Measurements from ENCODE around the gene ABCA4. TPM values are rescaled to one million over a fixed set of nuclear protein-coding genes. Genes with fewer than 3 reads are reported as not detected.

Gene ABCA4
- total and polyA plus RNA-seq, 7 experiments from 2014 or later: not detected

DNA sequence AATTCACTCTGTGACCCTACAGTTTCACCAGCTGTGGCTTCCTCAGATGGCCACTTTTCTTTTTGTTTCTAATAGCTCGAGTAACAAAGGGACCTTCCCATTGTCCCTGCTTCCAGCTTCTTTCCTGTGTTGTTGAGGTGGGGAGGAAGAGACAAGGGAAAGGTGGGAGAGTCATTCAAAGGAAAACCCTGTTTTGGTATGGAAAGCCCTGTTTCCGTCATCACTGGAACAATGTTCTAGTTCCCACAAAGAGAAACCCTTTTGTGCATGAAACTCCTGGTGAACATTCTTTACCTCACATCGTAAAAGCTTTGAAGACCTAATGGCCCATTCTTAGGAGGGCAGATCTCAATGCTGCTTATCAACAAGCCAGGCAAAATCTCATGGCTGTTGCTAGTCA lies 62.2 kb downstream of the ABCA4 start:
- ATAC-seq (no peak), DNase-seq (no peak)
- no peaks in the 10 kb centered on the region for H3K9me3 Mint-ChIP-seq
- no peaks in the 10 kb centered on the region for H3K4me1 ChIP-seq (ENCODE audit: control insufficient read depth in 2 of 2, insufficient read depth in 2 of 2, low read length in 2 of 2)
- no peak overlapping the region for H3K27ac Mint-ChIP-seq
- peaks cover 0 to 2% (median 0%) of the 10 kb centered on the region in 7 donors for H3K4me1 Mint-ChIP-seq
- H3K27ac ChIP-seq (ENCODE audit: low read depth, low read length): no peak overlapping the region
- intact Hi-C loops (cut with micrococcal nuclease): no loop called here
- ChIA-PET POLR2A (no interaction called here), CTCF (interaction anchor here (0.6 kb wide), 1 partner anchor 267 kb away, joined by 4 read pairs; no protein-coding TSS in a partner anchor)
- H3K36me3 Mint-ChIP-seq: no peaks in the 10 kb centered on the region
- H3K4me3 Mint-ChIP-seq: no peak overlapping the region
- H3K27me3 Mint-ChIP-seq: peaks cover 10 to 33% (median 25%) of the 10 kb centered on the region in 5 donors
- no peaks in the 10 kb centered on the region for H3K9me3 ChIP-seq (ENCODE audit: control insufficient read depth in 2 of 3, low read length in 3 of 3)
- H3K4me3 ChIP-seq (ENCODE audit: low read length): no peak overlapping the region
- no peaks in the 10 kb centered on the region for H3K36me3 ChIP-seq (ENCODE audit: control insufficient read depth in 2 of 3, insufficient read depth in 3 of 3, low read length in 3 of 3)
- no peaks in the 10 kb centered on the region for H3K27me3 ChIP-seq (ENCODE audit: control insufficient read depth in 2 of 2, insufficient read depth in 2 of 2, low read length in 2 of 2)

DNA sequence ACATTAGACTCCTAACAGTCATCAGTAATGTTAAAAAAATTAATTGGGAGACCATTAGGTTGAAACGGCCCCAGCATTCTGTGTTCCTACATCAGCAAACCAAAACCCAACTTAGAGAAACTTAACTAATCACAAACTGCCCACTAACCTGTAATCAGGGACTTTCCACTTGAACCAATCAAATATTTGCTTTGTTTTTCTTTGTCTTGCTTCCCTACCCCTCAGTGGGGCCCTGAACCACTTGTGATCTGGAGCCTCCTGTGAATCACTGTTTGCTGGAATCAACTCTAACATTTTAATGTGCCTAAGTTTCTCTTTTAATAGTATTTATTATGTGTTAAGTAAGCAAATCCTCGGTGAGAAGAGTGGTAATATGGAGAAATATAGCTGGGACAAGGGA lies 64.0 kb downstream of the ABCA4 start:
- ChIA-PET CTCF (no interaction called here), POLR2A (no interaction called here)
- no peaks in the 10 kb centered on the region for H3K36me3 ChIP-seq (ENCODE audit: control insufficient read depth in 2 of 3, insufficient read depth in 3 of 3, low read length in 3 of 3)
- DNase-seq: no peak
- intact Hi-C loops (cut with micrococcal nuclease): no loop called here
- no peak for ATAC-seq
- Mint-ChIP-seq H3K4me1 (peaks cover 0 to 2% (median 0%) of the 10 kb centered on the region in 7 donors), H3K27ac (no peak overlapping the region), H3K36me3 (no peaks in the 10 kb centered on the region), H3K9me3 (no peaks in the 10 kb centered on the region), H3K27me3 (peaks cover 11 to 32% (median 22%) of the 10 kb centered on the region in 5 donors), H3K4me3 (no peak overlapping the region)
- no peaks in the 10 kb centered on the region for H3K4me1 ChIP-seq (ENCODE audit: control insufficient read depth in 2 of 2, insufficient read depth in 2 of 2, low read length in 2 of 2)
- H3K4me3 ChIP-seq (ENCODE audit: low read length): no peak overlapping the region
- no peaks in the 10 kb centered on the region for H3K9me3 ChIP-seq (ENCODE audit: control insufficient read depth in 2 of 3, low read length in 3 of 3)
- H3K27ac ChIP-seq (ENCODE audit: low read depth, low read length): no peak overlapping the region
- H3K27me3 ChIP-seq (ENCODE audit: control insufficient read depth in 2 of 2, insufficient read depth in 2 of 2, low read length in 2 of 2): no peaks in the 10 kb centered on the region

DNA sequence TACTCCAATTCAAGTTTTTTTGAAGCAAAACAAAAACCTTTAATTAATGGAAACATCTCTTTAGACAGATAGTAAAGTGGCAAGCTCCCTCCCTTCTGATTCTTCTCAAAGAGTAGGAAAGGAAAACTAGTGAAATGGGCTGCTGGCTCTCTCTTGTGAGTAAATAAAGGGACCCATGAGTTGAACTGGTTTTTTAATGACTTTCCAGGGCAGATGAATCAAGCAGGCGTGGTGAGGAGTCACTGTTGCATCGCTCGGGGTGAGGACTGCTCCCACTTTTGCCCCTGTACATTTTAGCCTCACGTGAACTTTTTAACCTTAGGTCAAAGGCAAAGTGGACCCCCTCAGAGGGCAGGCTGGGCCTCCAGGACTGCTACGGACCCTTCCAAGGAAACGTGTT lies 64.8 kb downstream of the ABCA4 start:
- intact Hi-C loops (cut with micrococcal nuclease): no loop called here
- DNase-seq (no peak), ATAC-seq (no peak)
- H3K27me3 Mint-ChIP-seq: peaks cover 15 to 27% (median 22%) of the 10 kb centered on the region in 5 donors
- POLR2A ChIA-PET: no interaction called here
- no peaks in the 10 kb centered on the region for H3K9me3 ChIP-seq (ENCODE audit: control insufficient read depth in 2 of 3, low read length in 3 of 3)
- no peaks in the 10 kb centered on the region for H3K36me3 Mint-ChIP-seq
- H3K4me3 ChIP-seq (ENCODE audit: low read length): no peak overlapping the region
- no peaks in the 10 kb centered on the region for H3K4me1 Mint-ChIP-seq
- H3K27me3 ChIP-seq (ENCODE audit: control insufficient read depth in 2 of 2, insufficient read depth in 2 of 2, low read length in 2 of 2): no peaks in the 10 kb centered on the region
- no peak overlapping the region for H3K4me3 Mint-ChIP-seq
- no peaks in the 10 kb centered on the region for H3K4me1 ChIP-seq (ENCODE audit: control insufficient read depth in 2 of 2, insufficient read depth in 2 of 2, low read length in 2 of 2)
- no peaks in the 10 kb centered on the region for H3K36me3 ChIP-seq (ENCODE audit: control insufficient read depth in 2 of 3, insufficient read depth in 3 of 3, low read length in 3 of 3)
- no peaks in the 10 kb centered on the region for H3K9me3 Mint-ChIP-seq
- H3K27ac ChIP-seq (ENCODE audit: low read depth, low read length): no peak overlapping the region
- H3K27ac Mint-ChIP-seq: no peak overlapping the region
- CTCF ChIA-PET: no interaction called here

DNA sequence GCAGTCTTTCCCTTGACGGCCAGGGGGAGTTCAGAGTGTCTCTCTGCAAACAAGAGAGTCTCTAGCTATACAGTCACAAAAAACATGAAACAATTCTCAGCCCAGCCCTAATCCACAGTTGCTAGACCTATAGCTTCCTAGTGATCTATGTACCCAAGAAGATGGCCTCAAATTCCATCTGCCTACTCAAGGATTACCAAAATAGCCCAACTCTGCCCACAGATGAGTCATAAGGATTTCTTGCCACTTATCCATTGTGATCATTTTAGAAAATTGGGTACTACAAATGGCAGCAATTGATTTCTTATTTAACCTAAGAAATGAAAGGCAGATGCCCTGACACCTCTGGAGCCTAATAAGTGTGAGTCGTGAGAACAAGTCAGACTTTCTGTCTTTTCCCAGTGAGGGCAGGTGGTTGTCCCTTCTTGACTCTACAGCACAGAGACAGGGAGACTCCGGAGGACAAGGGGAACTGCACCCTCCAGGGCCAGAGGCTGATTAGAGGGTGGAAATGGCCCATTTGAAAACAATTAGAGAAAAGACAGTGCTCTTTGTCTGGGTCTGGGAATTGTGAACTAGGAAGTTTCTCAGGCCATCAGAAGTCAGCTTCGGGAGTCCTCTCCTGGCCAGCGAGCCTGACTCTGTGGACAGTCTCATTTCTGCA lies 65.4 kb downstream of the ABCA4 start:
- intact Hi-C loops (cut with micrococcal nuclease): no loop called here
- no peak overlapping the region for H3K27ac ChIP-seq (ENCODE audit: low read depth, low read length)
- no peaks in the 10 kb centered on the region for H3K36me3 Mint-ChIP-seq
- H3K4me1 ChIP-seq (ENCODE audit: control insufficient read depth in 2 of 2, insufficient read depth in 2 of 2, low read length in 2 of 2): no peaks in the 10 kb centered on the region
- POLR2A ChIA-PET: no interaction called here
- H3K9me3 Mint-ChIP-seq: no peaks in the 10 kb centered on the region
- no peaks in the 10 kb centered on the region for H3K27me3 ChIP-seq (ENCODE audit: control insufficient read depth in 2 of 2, insufficient read depth in 2 of 2, low read length in 2 of 2)
- H3K36me3 ChIP-seq (ENCODE audit: control insufficient read depth in 2 of 3, insufficient read depth in 3 of 3, low read length in 3 of 3): no peaks in the 10 kb centered on the region
- no peak for DNase-seq
- H3K27me3 Mint-ChIP-seq: peaks cover 12 to 27% (median 18%) of the 10 kb centered on the region in 5 donors
- H3K4me3 ChIP-seq (ENCODE audit: low read length): no peak overlapping the region
- H3K9me3 ChIP-seq (ENCODE audit: control insufficient read depth in 2 of 3, low read length in 3 of 3): no peaks in the 10 kb centered on the region
- ATAC-seq: no peak
- H3K4me1 Mint-ChIP-seq: no peaks in the 10 kb centered on the region
- CTCF ChIA-PET: no interaction called here
- no peak overlapping the region for H3K4me3 Mint-ChIP-seq
- H3K27ac Mint-ChIP-seq: no peak overlapping the region

DNA sequence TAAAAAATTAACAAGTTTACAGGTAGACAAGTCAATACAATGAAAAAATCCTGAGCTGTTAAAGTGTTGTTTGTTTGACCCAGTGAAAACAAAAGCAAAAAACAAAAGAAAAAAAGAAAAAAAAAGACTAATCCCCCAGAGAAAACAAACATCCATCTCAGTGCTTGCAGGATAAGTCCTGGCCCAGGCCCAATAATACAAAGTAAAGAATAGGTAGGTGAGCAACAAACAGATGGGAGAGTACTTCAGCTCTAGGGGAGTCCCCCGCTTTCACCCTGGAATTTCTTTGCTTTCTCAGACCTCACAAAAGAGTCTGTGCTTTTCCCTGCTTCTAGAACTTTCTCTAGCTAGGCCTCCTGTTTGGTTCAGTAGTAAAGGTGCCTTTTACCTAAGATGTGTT lies 70.3 kb downstream of the ABCA4 start:
- Histone ChIP-seq H3K4me3 (ENCODE audit: low read length) (no peak overlapping the region), H3K9me3 (ENCODE audit: control insufficient read depth in 2 of 3, low read length in 3 of 3) (no peaks in the 10 kb centered on the region), H3K4me1 (ENCODE audit: control insufficient read depth in 2 of 2, insufficient read depth in 2 of 2, low read length in 2 of 2) (no peaks in the 10 kb centered on the region), H3K36me3 (ENCODE audit: control insufficient read depth in 2 of 3, insufficient read depth in 3 of 3, low read length in 3 of 3) (no peaks in the 10 kb centered on the region), H3K27me3 (ENCODE audit: control insufficient read depth in 2 of 2, insufficient read depth in 2 of 2, low read length in 2 of 2) (no peaks in the 10 kb centered on the region), H3K27ac (ENCODE audit: low read depth, low read length) (no peak overlapping the region)
- POLR2A ChIA-PET: no interaction called here
- DNase-seq: no peak
- Mint-ChIP-seq H3K4me3 (no peak overlapping the region), H3K4me1 (peaks cover 0 to 3% (median 1%) of the 10 kb centered on the region in 7 donors), H3K36me3 (no peaks in the 10 kb centered on the region), H3K9me3 (no peaks in the 10 kb centered on the region), H3K27ac (no peak overlapping the region), H3K27me3 (peaks cover 10 to 29% (median 13%) of the 10 kb centered on the region in 5 donors)
- no peak for ATAC-seq
- CTCF ChIA-PET: interaction anchor here (1.0 to 1.3 kb wide), 2 partner anchors 10 to 412 kb away, joined by 3 read pairs; no protein-coding TSS in a partner anchor
- intact Hi-C loops (cut with micrococcal nuclease): no loop called here

DNA sequence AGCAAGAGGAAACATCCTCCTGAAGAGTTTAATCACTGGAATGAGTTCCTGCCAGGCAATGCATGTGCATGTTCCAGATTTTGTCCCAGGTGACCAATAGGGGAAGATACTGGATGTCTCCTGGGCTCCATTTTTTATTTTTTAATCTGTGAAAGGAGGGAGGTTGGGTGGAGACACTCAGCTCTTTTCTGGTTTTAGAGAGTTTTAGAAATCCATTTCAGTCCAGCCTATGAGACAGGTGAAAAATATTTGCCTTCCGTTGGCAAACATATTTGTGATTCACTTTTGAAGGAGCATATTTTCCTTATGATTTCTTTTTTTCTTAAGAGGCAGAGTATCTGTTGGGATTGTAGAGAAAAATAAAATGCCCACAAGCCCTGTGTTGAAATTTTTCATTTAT lies 70.7 kb downstream of the ABCA4 start:
- Histone ChIP-seq H3K36me3 (ENCODE audit: control insufficient read depth in 2 of 3, insufficient read depth in 3 of 3, low read length in 3 of 3) (no peaks in the 10 kb centered on the region), H3K27me3 (ENCODE audit: control insufficient read depth in 2 of 2, insufficient read depth in 2 of 2, low read length in 2 of 2) (no peaks in the 10 kb centered on the region), H3K4me3 (ENCODE audit: low read length) (no peak overlapping the region), H3K27ac (ENCODE audit: low read depth, low read length) (no peak overlapping the region), H3K4me1 (ENCODE audit: control insufficient read depth in 2 of 2, insufficient read depth in 2 of 2, low read length in 2 of 2) (no peaks in the 10 kb centered on the region), H3K9me3 (ENCODE audit: control insufficient read depth in 2 of 3, low read length in 3 of 3) (no peaks in the 10 kb centered on the region)
- no peak for ATAC-seq
- peaks cover 0 to 6% (median 5%) of the 10 kb centered on the region in 7 donors for H3K4me1 Mint-ChIP-seq
- intact Hi-C loops (cut with micrococcal nuclease): no loop called here
- ChIA-PET POLR2A (no interaction called here), CTCF (interaction anchor here (1.3 kb wide), 1 partner anchor 10 kb away, joined by 3 read pairs; no protein-coding TSS in a partner anchor)
- H3K4me3 Mint-ChIP-seq: no peak overlapping the region
- peaks cover 10 to 29% (median 14%) of the 10 kb centered on the region in 5 donors for H3K27me3 Mint-ChIP-seq
- H3K9me3 Mint-ChIP-seq: no peaks in the 10 kb centered on the region
- no peak for DNase-seq
- H3K36me3 Mint-ChIP-seq: no peaks in the 10 kb centered on the region
- no peak overlapping the region for H3K27ac Mint-ChIP-seq

DNA sequence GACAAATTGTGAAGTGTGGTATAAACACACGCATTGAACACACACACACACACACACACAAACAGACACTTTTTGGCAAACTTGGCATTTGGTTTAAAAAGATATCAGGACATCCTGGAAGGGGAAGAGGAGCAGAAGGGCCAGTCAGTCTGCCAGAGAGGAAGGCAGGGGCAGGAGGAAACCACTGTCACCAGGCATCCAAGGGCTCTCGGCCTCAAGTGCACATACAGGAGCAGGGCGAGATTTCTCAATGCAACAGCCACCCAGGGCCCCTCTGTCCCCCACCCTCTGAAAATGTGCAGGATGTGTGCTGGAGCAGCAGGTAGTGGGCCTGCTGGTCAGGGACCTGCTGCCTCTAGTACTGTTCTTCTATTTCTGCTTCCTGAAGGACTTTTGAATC lies 71.2 kb downstream of the ABCA4 start:
- H3K4me3 Mint-ChIP-seq: no peak overlapping the region
- H3K27me3 Mint-ChIP-seq: peaks cover 10 to 31% (median 16%) of the 10 kb centered on the region in 5 donors
- DNase-seq (no peak), ATAC-seq (no peak)
- peaks cover 0 to 6% (median 5%) of the 10 kb centered on the region in 7 donors for H3K4me1 Mint-ChIP-seq
- Histone ChIP-seq H3K27ac (ENCODE audit: low read depth, low read length) (no peak overlapping the region), H3K4me3 (ENCODE audit: low read length) (no peak overlapping the region), H3K27me3 (ENCODE audit: control insufficient read depth in 2 of 2, insufficient read depth in 2 of 2, low read length in 2 of 2) (no peaks in the 10 kb centered on the region), H3K4me1 (ENCODE audit: control insufficient read depth in 2 of 2, insufficient read depth in 2 of 2, low read length in 2 of 2) (no peaks in the 10 kb centered on the region), H3K9me3 (ENCODE audit: control insufficient read depth in 2 of 3, low read length in 3 of 3) (no peaks in the 10 kb centered on the region), H3K36me3 (ENCODE audit: control insufficient read depth in 2 of 3, insufficient read depth in 3 of 3, low read length in 3 of 3) (no peaks in the 10 kb centered on the region)
- ChIA-PET CTCF (no interaction called here), POLR2A (no interaction called here)
- intact Hi-C loops (cut with micrococcal nuclease): loop anchor here (5.0 kb wide), 2 partner anchors 288 to 758 kb away; no protein-coding TSS in a partner anchor
- no peaks in the 10 kb centered on the region for H3K9me3 Mint-ChIP-seq
- H3K36me3 Mint-ChIP-seq: no peaks in the 10 kb centered on the region
- H3K27ac Mint-ChIP-seq: no peak overlapping the region

Data from naive thymus-derived CD4-positive, alpha-beta T cell (primary cell).